Mononuclear cell (primary cell): ENCODE data around the gene WDR6. TPM values are rescaled to one million over a fixed set of nuclear protein-coding genes. Genes with fewer than 3 reads are reported as not detected.

ENCODE experiments used
- H3K27me3 ChIP-seq: 2 replicates; pipeline ENCODE4 v1.6.0; 2011; ENCODE audit warnings: low read length, control low read depth; ENCODE audit not compliant: insufficient read depth
- H3K4me1 ChIP-seq: 2 replicates; pipeline ENCODE4 v1.5.1; 2011; ENCODE audit warnings: mild to moderate bottlenecking, low read length, control low read depth; ENCODE audit not compliant: insufficient read depth
- H3K4me3 ChIP-seq: 2 replicates; pipeline ENCODE4 v1.5.1; 2011; ENCODE audit warnings: mild to moderate bottlenecking, low read length, moderate library complexity
- H3K9me3 ChIP-seq: 2 replicates; pipeline ENCODE4 v1.5.1; 2011; ENCODE audit warnings: low read depth, mild to moderate bottlenecking, control low read depth, low read length
- total RNA-seq: library from RNA; depleted of rRNA; stranded (reverse); fragments of >200 nt; gene quantifications from one replicate; pipeline ENCODE4 v1.2.3, GENCODE V29; 2012

Gene WDR6
- total RNA-seq, 1 donor: 31.9 TPM

DNA sequence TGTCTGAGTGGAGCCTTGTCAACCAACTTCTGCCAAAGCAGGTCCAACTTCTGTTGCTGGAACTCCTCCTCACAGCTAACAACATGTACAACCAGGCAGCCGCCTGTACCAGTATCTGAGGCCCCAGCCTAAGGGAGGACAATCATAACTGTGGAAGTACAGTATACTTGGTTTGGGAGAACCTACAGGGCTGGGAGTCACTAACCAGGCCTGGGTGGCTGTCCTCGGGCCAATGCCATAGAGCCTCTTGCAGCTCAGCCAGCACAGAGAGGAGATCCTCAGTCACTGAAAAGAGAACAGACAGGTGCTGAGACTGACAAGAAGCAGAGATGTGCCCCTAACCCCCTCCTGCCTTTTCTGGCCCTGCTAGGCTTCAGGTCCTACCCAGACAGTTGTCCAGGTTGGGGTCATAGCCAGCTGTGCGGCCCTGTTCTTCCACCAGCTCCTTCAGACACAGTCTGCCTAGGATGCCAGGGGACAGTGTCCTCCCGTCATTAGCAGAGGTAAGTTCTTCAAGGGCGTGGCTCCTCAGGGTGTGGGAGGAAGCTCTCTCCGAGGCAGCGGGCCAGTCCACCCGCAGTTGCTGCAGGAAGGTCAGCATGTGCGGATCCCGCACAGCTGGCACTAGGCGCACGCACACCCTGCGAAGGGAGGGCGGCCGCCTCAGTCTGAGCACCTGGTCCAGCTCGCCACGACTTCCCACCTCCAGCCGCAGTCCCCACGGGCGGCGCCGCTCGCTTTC lies 10.2 kb downstream of the WDR6 start:
- Histone ChIP-seq H3K4me3 (peak overlapping the region; percentile 90), H3K4me1 (peaks cover 43% of the 10 kb centered on the region), H3K27me3 (no peaks in the 10 kb centered on the region), H3K9me3 (no peaks in the 10 kb centered on the region)

DNA sequence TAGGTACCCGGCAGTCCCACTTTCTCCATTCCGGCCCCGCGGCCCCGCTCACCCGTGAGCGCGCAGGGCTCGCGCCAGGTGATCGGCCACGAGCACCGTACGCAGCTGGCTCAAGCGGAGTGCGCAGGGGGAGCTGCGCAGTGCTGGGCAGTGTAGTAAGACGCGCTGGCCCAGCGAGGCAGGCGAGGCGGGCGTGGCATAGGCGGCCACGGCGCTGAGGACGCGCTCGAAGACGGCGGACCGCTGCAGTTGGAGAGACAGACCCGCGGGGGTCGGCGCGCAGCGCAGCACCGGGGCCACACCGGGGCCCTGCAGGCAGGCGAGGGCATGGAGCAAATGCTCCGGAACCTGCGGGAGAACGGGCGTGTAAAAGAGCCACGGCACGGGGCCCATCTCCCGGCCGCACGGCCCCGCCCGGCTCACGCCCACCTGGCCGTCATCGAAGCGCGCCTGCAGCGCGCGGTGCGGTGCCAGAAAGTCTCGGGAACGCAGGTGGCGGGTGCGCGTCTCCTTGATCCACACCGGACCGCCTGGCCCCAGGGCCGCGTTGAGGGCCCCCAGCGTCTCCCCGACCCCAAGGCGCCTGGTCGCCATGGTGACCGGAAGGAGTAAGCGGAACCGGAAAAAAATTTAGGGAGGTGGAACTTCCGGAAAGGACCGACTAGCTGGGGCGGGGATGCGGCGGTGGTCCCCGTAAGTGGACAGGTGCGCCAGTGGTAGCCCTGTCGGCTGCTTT lies 10.9 kb downstream of the WDR6 start, which contains the start of gene DALRD3:
Gene DALRD3 (minus strand): TSS at position 610 of the 736 bp plus-strand sequence. CDS start 16 bp downstream, at position 594.
- Histone ChIP-seq H3K27me3 (no peaks in the 10 kb centered on the region), H3K4me3 (peak within 1 kb of the TSS; percentile 90), H3K4me1 (peaks cover 50% of the 10 kb centered on the region), H3K9me3 (no peaks in the 10 kb centered on the region)

DNA sequence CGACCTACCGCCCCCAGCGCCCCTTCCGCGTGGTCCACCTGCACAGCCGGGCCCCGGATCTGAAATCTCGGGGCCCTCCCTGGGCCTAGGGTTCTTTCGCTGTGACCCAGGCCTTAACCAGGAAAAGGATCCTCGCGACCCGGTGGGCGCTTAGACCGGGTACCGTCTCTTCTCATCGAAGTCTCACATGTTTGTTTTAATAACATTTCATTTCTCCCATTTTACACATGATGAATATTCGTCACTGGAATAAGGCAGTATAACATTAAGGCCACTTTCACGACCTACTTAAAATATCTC lies 11.5 kb downstream of the WDR6 start:
- Histone ChIP-seq H3K4me1 (peaks cover 55% of the 10 kb centered on the region), H3K9me3 (no peaks in the 10 kb centered on the region), H3K4me3 (peak overlapping the region; percentile 90), H3K27me3 (no peaks in the 10 kb centered on the region)

DNA sequence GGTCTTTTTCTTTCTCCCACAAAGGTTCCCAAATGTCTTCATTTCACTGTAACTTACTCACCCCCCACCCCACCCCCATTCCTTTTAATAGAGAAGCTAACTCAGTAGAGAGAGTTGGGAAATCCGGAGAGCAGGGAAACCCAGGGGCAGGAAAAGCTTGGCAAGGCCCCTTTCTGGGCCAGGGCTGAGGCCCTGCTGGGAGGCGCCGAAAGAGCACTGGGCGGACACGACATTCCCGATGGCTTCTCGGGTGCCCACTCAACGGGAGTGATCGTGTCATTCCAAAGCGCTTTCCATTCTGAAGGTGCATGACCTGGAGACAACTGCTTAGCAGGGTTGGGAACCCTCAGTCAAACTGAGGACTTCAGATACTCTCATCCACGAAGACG lies 12.7 kb downstream of the WDR6 start:
- no peaks in the 10 kb centered on the region for H3K9me3 ChIP-seq
- peak overlapping the region; percentile 96 for H3K4me3 ChIP-seq
- peaks cover 55% of the 10 kb centered on the region for H3K4me1 ChIP-seq
- H3K27me3 ChIP-seq: no peaks in the 10 kb centered on the region

DNA sequence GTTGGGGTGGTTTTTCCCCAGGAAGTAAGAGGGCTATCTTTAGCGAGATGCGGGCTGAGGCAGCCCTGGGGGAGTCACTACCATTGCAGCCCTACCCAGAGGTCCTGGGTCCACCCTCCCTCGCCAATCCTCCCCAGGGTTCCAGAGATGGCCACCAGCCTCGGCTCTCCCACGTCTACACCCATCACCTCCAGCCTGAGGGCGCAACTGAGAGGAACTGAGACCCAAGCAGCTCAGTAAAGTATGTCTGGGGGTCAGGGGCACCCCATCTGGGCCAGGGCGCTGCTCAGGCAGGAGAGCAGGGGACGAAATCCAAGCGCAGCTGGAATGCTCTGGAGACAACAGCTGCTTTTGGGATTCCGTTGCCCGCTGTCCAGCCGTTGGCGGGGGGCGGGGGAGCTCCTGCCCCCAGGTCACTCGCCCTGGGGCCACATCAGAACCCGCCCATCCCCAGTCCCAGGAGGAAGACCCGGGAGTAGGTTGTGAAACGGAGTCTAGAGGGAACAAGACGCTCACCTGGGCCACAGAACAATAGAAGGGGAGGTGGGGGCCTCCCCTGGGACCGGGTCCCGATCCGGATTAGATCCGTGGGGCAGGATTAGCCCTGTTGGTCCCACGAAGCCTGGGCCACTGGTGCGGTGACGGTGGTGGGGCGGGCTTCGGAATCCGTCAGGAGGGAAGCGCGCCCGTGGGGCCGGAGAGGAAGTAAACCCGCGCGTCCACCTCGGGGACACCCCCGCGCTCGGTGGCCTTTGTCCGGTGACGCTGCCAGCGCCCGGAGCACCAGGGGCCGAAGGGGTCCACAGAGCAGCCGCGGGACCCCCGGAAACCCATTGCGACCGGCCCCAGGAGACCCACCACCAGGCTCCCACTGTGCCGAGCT lies 13.4 kb downstream of the WDR6 start:
- Histone ChIP-seq H3K27me3 (no peaks in the 10 kb centered on the region), H3K9me3 (no peaks in the 10 kb centered on the region), H3K4me3 (peak overlapping the region; percentile 96), H3K4me1 (peaks cover 55% of the 10 kb centered on the region)

DNA sequence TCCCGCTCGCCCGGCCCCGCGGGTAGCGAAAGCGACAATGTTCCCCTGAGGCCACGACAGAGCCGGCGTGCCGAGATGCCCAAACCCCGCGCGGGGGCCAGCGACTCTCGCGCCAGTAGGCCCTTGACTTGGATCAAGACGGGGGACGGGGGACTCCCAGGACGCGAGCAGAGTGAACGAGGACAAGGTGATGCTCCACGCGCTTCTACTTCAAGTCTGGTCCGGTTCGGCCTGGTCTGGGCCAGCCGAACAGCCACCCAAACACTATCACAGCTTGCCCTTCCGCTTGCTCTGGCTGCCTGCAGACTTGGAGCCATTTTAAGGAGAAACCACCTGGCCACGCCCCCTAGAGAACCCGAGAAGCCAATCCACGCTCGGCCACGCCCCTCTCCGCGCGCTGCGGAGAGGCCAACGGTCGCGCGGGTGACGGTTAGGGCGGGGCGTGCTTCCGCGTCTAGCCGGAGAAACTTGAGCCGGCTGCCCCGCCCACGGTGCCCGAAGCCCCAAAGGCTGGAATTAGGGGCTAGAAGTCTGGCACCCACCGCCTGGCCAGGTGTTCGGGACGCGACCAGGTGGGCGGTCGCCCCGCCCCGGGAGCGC lies 14.1 kb downstream of the WDR6 start:
- Histone ChIP-seq H3K27me3 (no peaks in the 10 kb centered on the region), H3K4me1 (peaks cover 55% of the 10 kb centered on the region), H3K4me3 (peak overlapping the region; percentile 96)

DNA sequence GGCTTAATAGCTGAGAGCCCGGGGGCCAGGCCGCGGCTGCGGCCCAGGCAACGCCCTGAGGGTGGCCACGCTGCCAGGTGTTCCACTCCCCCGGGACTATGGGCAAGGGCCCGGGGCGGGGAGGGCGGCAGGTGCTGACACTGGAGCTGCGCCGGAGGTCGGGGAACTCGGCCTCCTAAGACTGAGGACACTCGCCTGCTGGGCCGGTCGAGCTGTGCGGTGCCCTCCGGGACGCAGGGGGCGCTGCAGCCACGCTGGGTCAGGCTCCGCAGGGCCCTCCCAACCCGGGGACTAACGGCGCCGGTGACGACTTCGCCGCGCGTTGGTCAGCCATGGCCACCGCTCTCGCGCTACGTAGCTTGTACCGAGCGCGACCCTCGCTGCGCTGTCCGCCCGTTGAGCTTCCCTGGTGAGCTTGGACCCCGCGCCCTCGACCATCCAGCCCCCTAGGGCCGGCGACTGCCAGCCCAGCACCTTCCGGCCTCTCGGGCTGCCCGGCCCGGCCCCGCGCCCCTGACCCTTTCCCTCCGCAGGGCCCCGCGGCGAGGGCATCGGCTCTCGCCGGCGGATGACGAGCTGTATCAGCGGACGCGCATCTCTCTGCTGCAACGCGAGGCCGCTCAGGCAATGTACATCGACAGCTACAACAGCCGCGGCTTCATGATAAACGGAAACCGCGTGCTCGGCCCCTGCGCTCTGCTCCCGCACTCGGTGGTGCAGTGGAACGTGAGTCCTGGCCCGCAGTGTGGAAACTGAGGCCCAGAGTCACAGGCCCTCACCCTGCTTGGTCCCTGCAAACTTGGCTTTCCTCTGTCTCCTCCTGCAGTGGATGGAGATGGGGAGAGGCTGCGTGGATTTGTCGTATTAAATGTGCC lies 14.9 kb downstream of the WDR6 start, which contains the start of gene NDUFAF3:
Gene NDUFAF3 (plus strand): TSS at position 309 of the 875 bp plus-strand sequence. CDS start 24 bp downstream, at position 333.
- Histone ChIP-seq H3K27me3 (no peaks in the 10 kb centered on the region), H3K9me3 (no peaks in the 10 kb centered on the region), H3K4me3 (peak within 1 kb of the TSS; percentile 96), H3K4me1 (peaks cover 51% of the 10 kb centered on the region)

More for the DNA sequence above, 14.1 kb downstream of the WDR6 start:
- H3K9me3 ChIP-seq: no peaks in the 10 kb centered on the region

DNA sequence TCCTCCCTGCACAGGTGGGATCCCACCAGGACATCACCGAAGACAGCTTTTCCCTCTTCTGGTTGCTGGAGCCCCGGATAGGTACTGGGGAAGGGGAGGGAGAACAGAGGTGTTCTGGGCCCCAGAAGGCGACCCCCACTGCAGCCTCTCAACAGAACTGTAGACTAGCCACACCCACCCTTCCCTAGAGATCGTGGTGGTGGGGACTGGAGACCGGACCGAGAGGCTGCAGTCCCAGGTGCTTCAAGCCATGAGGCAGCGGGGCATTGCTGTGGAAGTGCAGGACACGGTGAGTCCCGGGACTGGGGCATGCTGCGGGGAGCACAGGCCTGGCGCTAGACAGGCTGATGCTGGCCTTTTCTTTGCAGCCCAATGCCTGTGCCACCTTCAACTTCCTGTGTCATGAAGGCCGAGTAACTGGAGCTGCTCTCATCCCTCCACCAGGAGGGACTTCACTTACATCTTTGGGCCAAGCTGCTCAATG lies 15.5 kb downstream of the WDR6 start:
- Histone ChIP-seq H3K27me3 (no peaks in the 10 kb centered on the region), H3K9me3 (no peaks in the 10 kb centered on the region), H3K4me1 (peaks cover 45% of the 10 kb centered on the region), H3K4me3 (peak overlapping the region; percentile 96)

DNA sequence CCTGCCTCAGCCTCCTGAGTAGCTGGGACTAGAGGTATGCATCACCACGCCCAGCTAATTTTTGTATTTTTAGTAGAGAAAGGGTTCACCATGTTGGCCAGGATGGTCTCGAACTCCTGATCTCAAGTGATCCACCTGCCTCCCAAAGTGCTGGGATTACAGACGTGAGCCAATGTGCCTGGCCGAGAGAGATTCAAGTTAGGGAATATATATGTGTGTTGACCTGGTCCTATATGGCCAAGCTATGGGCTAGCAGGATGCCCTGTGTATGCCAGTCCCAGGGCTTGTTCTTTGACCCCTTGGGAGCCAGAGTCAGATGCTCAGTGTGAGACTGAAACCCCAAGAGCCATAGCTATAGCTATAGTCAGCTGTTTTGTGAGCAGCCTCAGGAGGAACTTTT lies 16.6 kb downstream of the WDR6 start:
- Histone ChIP-seq H3K27me3 (no peaks in the 10 kb centered on the region), H3K9me3 (no peaks in the 10 kb centered on the region), H3K4me1 (peaks cover 47% of the 10 kb centered on the region), H3K4me3 (no peak overlapping the region)

DNA sequence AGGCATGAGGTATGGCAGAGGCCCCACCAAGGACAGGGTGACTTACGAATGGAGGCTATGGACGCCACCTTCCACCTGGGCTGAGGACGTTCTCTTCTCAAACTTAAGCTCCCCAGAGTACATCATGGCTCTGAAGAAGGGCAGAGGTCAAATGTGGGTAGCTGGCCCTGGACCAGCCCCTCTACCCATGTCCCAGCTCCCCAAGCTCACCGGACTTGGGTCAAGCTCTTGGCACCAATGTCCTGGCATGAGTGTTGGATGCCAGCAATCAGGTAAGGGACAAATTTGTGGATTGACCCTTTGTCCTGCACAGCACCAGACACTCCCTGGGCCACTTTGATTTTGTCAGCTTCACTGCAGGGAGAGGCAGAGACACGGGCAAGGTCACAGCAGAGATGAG lies 17.3 kb downstream of the WDR6 start:
- Histone ChIP-seq H3K4me1 (peaks cover 47% of the 10 kb centered on the region), H3K27me3 (no peaks in the 10 kb centered on the region), H3K4me3 (no peak overlapping the region), H3K9me3 (no peaks in the 10 kb centered on the region)

DNA sequence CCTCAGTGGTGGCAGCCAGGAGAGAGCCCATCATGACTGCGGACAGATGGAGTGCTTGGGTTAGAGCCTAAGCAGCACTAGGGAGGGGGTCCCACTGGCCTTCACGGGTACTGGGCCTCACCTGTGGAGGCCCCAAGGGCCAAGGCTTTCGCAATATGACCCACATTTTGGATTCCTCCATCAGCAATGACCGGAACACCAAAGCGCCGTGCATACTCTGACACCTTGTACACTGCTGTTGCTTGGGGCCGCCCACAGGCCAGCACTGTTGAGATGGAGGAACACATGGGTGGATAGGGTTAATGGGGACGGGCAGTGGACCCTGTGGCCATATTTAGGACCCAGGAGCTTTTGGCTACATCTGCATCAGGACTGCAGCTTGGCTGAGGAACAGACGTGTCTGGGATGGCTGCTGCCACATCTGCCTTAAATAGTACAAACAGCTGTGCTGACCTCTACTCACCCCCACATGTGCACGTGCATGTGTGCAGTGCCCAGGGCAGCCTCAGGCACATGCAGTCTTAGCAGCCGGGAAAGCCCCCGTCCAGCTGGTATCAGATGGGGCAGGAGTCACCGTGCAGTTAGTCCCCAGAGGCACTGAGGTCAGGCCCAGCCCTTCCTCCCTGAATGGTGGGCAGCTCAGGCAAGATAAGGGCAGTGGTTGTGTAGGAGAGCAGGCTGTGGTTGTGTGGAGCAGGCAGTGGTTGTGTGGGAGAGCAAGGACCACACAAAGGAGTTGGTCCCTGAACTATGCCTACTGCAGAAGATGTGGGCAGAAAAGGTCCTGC lies 18.0 kb downstream of the WDR6 start:
- no peaks in the 10 kb centered on the region for H3K9me3 ChIP-seq
- H3K27me3 ChIP-seq: no peaks in the 10 kb centered on the region
- no peak overlapping the region for H3K4me3 ChIP-seq
- H3K4me1 ChIP-seq: peaks cover 41% of the 10 kb centered on the region

DNA sequence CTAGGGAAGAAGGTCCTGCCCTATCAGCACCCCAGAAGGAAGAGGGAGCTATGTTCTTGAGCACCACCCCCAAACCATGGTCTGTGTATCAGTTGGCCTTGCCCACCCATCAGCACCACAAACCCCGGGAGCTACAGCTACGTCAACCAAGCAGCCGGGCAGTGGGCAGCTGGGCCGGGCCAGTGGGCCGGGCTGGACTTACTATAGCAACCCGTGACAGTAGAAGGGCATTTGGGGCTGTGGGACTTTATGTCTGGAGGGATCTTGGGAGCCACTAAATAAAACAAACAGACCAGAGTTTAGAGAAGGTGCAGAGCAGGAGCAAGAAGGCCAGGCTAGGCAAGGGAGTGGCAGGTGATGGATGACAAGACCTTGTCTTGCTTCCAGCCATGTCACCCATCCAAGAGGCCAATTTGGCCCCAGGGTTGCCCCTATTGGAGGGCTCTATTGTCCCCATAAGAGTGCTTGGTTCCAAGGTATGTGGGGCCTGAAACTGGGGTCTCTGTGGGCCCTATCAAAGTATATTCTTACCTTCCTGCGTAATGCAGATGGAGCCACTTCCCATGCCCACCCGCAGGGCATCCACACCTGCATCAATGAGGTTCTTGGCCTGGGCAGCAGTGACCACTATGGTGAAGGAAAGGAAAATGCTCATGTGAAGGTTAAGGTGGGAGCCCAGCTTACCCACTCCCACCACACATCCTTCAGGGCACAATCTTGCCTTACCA lies 18.8 kb downstream of the WDR6 start:
- no peak overlapping the region for H3K4me3 ChIP-seq
- no peaks in the 10 kb centered on the region for H3K9me3 ChIP-seq
- peaks cover 34% of the 10 kb centered on the region for H3K4me1 ChIP-seq
- H3K27me3 ChIP-seq: no peaks in the 10 kb centered on the region

DNA sequence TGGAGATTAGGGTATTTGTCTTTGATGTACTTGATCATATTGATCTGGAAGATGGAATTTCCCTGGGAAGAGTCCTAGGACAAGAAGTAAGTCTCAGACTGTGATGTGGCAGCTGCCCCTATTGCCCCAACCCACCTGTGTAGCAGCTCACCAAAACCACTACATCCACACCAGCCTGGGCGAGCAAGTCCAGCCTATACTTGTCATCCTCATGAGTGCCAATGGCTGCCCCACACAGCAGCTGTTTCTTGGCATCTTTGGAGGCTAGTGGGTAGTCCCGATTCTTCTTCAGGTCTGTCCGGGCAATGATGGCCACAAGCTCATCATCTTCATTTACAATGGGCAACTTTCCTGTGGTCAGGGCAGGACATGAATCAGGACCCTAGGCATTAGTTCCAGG lies 19.3 kb downstream of the WDR6 start:
- Histone ChIP-seq H3K9me3 (no peaks in the 10 kb centered on the region), H3K27me3 (no peaks in the 10 kb centered on the region), H3K4me1 (peaks cover 31% of the 10 kb centered on the region), H3K4me3 (no peak overlapping the region)
